Fibroblast of lung (primary cell): ENCODE data around the gene CCL4L2.
"Not testable (repeated sequence)": the region's sequence is repeated elsewhere in the genome, so short reads cannot be mapped to it uniquely, and the experiment has no call there.

Source experiments
- EZH2 ChIP-seq: IDR thresholded peaks from 2 replicates; pipeline ENCODE4 v1.5.1; 2012; ENCODE audit warnings: low read length, control low read depth, mild to moderate bottlenecking; ENCODE audit errors: missing control alignments
- TF ChIP-seq, protein P1 (sequence below), 2 donors: IDR thresholded peaks in 1 of 2; conservative IDR thresholded peaks in 1 of 2; 1 replicate in 1 of 2; 2 replicates in 1 of 2; pipeline ENCODE4 v1.5.1; 2011 to 2012; ENCODE audit warnings: low read length in 2 of 2, control low read depth in 1 of 2, inconsistent platforms in 1 of 2, low read depth in 1 of 2, mild to moderate bottlenecking in 1 of 2

- TF ChIP-seq, protein P1, sequence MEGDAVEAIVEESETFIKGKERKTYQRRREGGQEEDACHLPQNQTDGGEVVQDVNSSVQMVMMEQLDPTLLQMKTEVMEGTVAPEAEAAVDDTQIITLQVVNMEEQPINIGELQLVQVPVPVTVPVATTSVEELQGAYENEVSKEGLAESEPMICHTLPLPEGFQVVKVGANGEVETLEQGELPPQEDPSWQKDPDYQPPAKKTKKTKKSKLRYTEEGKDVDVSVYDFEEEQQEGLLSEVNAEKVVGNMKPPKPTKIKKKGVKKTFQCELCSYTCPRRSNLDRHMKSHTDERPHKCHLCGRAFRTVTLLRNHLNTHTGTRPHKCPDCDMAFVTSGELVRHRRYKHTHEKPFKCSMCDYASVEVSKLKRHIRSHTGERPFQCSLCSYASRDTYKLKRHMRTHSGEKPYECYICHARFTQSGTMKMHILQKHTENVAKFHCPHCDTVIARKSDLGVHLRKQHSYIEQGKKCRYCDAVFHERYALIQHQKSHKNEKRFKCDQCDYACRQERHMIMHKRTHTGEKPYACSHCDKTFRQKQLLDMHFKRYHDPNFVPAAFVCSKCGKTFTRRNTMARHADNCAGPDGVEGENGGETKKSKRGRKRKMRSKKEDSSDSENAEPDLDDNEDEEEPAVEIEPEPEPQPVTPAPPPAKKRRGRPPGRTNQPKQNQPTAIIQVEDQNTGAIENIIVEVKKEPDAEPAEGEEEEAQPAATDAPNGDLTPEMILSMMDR (conservative IDR thresholded peaks at IDR 0.05 in 1 of 2, IDR thresholded peaks at IDR 0.05 in 1 of 2; ENCODE audit: low read depth in 1 of 2, low read length in 2 of 2), result not testable (repeated sequence)
- TF ChIP-seq EZH2, result not testable (repeated sequence)
These were observed 23.8 kb upstream of the CCL4L2 start for GRCh38 chr17:36186810-36187763.
